HG03159 (cell line): ENCODE data around the gene KCNF1.

Source experiments
- ATAC-seq: cut with Tn5 transposase; IDR thresholded peaks from one replicate; pipeline ENCODE4 v1.9.1; 2021; ENCODE audit warnings: mild to moderate bottlenecking, moderate library complexity; ENCODE audit not compliant: unreplicated experiment

KCNF1 gene, protein sequence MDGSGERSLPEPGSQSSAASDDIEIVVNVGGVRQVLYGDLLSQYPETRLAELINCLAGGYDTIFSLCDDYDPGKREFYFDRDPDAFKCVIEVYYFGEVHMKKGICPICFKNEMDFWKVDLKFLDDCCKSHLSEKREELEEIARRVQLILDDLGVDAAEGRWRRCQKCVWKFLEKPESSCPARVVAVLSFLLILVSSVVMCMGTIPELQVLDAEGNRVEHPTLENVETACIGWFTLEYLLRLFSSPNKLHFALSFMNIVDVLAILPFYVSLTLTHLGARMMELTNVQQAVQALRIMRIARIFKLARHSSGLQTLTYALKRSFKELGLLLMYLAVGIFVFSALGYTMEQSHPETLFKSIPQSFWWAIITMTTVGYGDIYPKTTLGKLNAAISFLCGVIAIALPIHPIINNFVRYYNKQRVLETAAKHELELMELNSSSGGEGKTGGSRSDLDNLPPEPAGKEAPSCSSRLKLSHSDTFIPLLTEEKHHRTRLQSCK

DNA sequence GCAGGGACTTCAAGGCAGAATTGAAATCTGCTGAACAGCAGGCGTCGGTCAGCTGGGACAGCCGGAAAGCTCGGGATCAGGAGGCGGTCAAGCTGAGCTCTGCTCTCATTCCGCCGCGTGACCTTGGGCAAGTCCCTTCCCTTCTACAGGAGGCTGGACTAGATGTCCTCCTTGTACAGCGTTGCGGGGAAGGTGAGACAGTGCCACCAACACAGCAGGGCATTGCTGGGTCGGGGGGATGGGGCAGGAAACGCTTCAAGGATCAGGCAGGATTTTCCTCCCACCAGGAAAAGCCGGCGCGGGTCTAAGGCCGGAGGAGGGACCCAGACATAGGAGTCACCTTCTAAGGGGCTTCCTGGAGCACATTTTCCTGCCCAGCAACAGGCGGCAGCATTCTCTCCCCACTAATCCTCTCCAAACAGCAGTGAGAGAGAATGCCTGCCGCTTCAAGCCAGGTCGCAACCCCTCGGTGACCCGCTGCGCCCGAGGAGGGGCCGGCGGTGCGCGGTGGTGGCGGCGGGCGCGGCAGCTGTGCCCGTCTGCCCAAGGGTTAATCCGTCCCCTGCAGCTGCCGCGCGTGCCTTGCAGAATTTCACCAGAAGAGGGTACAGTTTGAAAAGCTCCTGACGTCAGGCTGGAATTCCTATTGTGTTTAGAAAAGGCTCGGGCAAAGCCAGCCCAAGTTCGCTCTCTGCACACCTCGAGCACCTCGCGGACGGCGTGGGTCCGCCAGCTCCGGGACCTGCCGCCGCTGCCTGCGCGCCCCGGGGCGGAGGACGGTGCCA, at the start of gene KCNF1:
Gene KCNF1, plus strand, starts transcription at position 644 of the 785 bp plus-strand sequence. CDS start 493 bp downstream, outside the sequence.
- ATAC-seq: no peak

DNA sequence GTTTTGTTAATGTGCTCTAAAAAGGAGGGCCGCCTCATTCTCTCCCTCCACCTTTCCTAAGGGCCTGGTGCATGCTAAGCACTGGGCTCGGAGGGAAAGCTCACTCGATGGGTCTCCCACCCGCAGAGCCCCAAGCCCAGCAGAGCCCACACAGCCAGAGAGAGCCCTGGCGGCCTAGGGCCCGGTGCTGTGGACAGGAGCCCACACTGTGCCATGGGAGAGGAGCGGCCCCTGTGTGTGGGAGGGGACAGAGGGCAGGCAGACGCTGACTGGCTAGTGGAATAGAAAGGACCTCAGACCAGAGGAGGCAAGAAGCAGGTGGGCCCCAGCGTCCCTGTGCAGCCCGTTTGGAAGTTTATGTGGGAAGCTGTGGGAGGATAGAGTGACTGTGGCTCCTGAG, 49.4 kb upstream of the KCNF1 start:
- no peak for ATAC-seq

DNA sequence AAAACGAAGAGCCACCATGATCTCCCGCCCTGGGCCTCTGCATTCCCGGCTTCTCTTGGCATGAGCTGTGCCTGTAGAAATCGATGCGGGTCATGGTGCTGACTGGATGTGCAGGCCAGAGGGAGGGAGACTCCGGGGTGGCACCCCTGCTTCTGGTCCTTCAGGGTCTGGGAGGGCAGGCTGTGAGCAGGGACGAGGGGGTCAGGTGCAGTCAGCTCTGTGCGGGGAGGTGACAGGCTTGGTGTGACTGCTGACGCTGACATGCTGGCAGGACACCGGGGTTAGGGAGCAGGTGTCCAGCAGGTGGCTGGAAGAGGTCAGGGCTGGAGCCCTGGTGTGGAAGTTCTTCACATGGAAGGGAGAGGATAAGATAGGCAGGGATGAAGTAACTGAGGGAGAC, 48.7 kb upstream of the KCNF1 start:
- ATAC-seq: no peak

DNA sequence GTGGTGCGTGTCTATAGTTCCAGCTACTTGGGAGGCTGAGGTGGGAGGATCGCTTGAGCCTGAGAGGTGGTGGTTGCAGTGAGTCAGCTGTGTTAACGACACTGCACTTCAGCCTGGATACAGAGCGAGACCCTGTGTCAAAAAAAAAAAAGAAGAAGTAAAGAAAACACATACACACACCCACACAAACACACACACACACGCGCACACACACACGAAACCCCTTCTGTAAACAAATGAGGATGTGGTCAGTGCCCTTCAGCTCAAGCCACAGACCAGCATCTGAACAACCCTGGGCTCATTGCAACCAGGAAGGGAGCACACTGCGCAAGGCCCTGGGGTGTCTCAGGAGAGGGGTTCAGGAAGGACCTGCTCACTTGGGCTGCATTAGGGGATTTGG, 47.9 kb upstream of the KCNF1 start:
- ATAC-seq: peak; percentile 61

DNA sequence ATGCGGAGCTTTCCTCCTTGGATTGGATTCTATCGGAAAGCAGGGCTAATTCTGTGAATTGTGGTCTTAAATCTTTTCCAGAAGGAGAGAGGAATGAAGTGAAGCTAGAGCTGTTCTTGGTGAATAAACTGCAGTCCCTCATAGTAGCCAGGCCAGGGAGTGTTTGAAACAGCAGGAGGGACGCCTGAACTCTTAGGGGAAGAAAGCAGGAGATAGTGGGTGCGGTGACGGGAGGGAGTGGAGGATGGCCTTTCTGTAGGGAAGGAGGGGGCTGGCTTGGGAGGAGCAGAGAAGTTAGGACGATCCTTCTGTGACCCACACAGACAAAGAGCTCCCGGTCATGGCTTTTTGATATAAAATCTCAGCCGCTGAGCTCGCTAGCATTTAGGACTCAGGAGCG, 47.5 kb upstream of the KCNF1 start:
- ATAC-seq: no peak

DNA sequence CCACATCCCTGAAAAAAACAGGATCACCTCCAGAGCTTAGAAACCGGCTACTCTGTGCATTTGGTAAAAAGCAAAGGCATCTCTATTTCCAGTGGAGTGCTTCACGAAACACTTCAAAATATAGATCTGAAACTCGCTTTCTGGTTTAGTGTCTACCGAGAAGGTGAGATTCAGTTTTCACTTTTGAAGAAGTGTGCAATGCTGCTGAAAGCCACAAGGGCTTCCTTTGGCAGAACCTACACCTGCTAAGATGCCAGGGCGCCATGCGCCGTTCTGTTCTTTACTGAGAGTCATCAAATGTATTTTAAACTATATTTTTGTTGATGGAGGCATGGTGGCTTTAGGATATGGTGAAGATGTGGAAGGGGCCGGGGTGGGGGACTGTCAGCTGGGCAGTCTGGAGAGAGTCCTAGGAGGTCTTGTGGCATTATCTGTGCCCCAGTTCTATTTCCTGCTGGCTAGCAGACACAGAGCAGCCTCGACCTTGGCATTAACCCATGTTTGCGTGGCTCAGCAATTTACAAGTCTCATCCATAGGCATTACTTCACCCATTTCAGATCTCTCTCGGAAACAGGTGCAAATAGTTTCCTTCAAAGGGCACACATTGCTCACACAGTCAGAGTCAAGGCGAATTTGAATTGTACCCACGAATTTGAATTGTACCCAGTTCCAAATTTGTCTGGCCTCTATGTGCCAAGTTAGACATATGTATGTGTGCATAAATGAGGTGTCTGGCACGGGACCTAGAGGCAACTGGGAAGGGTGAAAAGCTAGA, 46.7 kb upstream of the KCNF1 start:
- peak; percentile 95 for ATAC-seq

DNA sequence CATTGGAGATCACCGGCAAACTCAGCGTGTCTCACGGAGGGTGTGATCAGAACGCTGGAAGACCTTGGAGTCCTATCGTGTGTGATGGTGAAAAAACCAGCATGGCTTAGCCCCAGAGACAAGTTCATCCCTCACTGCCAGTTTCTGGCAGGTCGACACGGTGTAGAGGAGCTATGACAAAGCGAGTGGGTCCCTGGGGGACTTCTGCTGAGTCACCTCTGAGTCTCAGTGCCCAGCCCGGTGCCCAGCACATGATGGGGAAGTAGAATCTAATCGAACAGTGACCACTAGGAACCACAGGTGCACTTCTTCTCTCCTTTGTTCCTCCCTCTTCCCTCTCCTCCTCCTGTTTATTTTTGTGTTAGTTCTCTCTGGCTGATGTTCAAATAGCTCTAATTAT, 45.9 kb upstream of the KCNF1 start:
- ATAC-seq: no peak

DNA sequence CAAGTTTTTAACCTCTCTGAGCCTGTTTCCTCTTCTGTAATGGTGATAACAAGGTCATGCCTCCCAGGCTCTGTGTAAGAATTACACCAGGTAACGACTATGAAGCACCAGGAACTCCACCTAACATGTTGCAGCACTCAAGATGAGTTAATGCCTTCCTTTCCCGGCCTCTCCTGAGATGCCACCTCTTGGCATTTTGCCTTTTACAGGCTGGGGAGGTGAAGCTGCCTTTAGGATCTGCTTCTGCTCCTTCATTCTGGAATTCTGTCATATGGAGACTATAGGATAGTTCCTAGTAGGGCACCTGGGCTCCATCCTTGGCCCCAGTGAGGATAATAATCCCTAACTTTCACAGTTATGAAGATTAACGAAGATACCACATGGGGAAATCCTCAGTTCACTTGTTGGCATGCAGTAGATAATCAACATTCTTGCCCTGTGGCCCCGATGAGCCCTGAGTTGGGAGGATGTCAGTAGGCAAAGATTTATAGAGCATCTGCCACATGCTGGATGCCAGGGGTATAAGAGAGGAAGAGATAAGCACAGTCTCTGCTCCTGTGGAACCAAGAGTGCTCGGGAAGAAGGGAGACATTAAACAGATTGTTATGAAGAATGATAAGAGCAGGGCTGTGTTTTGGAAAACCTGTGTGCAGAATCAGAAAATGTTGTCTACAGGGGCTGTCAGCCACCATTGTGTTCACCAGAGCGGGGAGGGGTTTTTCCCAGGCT, 43.9 kb upstream of the KCNF1 start:
- ATAC-seq: no peak

DNA sequence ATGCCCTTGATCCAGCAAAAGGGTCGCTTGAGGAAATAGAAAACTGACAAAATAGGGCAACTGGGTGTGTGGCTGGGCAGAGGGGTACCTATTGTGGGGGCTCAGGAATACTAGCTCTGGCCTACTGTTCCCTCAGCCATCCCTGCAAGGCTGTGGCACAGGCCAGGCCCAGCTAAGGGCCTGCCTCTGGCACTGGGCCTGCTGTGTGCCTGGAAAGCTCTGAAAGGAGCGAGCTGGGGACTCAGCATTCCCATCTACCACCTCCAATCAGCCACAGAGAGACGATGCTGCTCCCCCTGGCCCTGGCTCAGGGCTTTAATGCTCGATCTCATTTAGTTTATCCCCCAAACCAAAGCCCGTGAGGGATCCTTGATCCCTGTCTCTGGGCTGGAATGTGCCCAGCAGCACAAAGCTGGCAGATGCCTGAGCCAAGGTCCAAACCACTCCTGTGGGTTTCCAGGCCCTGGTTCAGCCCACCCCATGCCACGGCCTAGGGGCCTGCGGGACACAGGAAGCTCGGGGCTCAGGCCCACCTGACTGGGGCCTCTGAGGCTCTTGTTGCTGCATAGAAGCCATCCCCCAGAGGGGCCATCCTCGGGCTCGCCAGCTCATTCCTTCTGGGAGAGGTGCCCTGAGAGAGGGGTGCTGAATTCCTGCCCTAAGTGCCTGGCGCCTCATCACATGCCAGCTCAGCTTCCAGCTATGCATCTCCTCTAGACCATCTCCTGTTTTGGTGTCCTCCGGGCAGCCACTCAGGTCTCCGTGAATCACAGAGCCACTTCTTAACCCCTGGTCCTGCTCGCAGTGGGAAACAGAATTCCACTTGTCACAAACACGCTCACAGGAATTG, 43.0 kb upstream of the KCNF1 start:
- ATAC-seq: no peak

DNA sequence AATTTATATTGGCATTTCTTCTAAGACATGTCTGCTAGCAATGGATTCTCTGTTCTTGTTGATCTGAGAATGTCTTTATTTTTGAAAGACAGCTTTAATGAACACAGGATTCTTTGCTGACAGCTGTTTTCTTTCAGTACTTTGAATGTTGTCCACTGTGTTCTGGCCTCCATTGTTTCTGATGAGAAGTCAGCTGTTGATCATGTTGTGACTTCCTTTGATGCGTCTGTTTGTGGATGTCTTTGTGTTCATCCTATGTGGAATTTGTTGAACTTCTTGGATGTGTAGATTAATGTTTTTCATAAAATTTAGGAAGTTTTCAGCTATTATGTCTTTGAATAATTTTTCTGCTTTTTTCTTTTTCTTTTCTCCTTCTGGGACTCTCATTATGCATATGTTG, 39.8 kb upstream of the KCNF1 start:
- ATAC-seq: no peak

DNA sequence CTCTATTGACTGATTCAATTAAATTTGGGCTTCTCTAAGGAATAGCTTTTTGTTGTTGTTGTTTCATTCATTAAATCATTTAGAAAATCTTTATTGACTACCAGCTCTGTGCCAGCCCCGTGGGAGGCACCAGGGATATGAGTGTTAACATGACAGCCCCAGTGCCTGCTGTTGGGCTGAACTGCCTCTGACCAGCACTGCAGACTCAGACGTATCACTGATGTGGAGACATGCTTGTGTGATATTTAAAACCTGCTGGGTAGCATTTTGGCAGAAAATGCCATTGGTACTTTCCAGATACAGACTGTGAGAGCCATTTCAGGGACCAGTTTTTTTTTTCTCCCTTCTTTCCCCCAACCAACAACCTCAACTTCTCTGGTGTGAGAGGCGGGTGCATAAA, 38.6 kb upstream of the KCNF1 start:
- no peak for ATAC-seq

DNA sequence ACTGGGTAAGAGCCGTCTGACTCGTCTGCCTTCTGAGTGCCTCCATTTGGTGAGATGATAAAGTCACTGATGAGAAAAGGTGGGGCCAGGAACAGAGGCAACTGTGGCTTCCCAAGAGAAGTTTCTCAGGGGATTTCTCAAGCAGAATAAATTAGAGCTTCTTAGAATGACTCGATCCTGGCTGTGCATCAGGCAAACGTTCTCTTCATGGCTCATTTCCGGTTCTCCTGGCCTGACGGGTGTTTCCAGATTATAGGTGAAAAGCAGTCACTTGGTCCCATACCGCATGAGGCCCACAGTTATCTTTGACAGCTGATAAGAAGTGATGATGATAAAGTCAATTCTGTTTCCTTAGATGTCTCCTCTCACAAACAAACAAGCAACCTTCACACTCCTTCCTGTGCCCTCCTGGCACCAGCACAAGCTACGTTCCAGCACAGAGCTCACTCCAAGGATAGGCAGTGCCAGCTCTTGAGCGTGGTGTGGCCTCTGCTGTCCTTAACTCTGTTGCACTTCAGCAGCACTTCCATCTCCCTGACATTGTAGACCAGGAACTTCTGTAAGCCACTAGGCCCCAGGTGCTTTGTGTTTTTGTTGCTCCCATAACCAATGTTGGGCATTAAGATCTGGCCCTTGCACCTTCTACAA, 37.8 kb upstream of the KCNF1 start:
- no peak for ATAC-seq

DNA sequence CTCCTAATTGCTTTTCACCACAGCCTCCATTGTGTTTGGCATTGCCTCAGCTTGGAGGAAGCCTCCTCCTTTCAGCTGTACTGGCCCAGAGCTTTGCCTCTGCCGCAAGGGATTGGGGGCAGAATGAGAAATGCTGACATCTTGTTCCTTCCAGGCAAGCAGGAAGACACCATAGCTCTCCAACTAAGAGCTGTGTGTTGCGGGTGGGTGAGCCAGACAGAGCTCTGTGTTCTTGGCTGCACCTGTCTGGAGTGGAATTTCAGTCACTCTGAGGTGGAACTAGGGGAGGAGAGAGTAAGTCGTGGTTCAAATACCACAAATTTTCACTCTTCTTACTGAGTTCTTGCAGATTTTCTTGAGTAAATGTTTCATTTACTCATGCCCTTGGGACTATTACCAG, 36.6 kb upstream of the KCNF1 start:
- ATAC-seq: no peak

DNA sequence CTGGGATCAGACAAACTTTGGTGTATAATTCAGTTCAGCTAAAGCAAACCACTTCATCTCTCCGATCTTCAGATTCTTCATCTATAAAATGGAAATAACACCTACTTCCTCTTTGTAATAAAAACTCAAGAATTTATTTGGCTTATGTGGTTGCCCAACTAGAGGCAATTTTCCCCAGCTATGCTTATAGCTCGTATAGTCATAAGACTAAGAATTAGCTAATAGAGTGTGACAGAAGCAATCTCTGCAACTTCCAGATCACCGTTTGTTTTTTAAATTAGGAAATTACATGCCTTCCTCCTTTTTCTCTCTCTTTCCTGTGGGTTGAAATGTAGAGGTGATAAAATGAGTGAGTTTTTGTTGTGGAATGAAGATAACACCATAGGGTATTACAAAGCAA, 35.3 kb upstream of the KCNF1 start:
- ATAC-seq: no peak

DNA sequence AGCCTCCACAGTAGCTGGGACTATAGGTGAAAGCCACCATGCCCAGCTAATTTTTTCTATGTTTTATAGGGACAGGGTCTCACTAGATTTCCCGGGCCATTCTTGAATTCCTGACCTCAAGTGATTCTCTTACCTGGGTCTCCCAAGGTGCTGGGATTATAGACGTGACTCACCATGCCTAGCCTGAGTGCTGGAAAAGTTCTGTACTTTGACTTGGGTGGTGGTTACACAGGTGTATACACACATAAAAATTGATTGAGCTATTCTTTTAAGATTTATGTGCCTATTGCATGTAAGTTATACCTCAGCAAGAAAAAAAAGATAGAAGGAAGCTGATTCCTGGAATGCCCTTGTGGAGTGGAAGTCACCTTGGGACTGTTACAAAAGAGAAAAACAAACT, 34.8 kb upstream of the KCNF1 start:
- ATAC-seq: no peak

DNA sequence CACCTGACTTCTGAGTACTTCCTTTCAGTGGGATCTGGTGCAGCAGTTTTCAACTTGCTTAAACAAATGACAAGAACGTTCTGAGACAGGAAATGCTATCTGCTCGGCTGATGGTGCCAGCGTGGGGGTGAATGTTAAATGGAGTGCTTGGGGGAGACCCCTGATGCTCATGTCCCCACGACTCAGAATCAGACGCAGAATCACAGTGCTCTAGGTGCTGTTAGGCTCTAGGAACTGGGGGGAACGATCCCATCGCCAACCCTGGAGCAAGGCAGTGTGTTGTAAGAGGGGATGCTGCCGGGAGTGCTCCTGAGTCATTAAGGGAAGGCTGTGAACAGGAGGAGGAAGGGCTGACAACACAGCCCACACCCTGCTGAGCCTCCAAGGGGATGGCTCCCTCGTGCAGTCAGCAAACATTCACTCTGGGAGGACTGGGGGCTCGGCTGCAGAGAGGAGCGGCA, 34.1 kb upstream of the KCNF1 start:
- no peak for ATAC-seq

DNA sequence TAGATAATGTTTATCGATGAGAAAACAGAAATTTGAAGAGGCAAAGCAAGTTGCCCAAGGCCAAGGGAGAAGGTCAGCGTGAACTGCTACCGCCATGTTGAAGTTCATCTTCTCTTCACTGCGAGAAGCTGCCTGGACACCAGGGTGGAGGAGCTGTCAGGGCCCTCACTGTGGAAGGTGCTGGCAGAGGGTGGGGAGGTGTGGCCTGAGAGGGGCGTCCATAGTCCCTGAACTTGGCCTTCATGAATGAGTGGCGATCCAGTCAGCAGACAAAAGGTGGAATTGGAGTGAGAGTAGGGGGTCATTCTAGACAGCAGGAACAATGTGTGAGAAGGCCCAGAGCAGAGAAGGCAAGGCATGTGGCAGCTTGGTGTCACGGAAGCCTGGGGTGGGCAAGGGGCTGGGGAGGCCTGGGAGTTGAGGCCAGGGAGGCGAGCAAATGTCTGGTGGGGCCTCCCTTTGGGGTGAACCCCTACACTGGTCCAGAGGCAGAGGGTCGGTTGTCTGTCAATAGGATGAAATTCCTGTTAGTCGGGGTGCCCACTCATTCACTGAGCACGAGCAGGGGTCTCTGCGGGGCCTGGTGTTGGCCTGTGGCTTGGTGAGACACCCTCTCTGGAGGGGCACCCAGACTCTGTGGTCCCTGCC, 33.3 kb upstream of the KCNF1 start:
- no peak for ATAC-seq

DNA sequence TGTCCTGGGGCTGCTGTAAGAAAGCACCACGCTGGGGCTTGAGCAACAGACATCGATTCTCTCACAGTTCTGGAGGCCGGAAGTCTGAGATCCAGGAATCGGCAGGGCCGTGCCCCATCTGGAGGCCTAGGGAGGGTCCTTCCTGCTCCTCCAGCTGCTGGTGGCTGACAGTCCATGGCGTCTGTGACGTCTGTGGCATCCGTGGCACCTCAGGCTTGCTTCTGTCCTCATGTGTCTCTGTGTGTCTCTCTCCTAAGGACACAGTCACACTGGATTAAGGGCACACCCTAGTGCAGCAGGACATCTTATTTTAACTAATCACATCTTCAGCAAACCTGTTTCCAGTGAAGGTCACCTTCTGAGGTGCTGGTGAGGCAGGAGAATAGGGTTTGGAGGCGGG, 32.6 kb upstream of the KCNF1 start:
- no peak for ATAC-seq
